GM21367 (cell line): Measurements from ENCODE around the gene HLX.

Source experiments
- ATAC-seq: cut with Tn5 transposase; IDR thresholded peaks from one replicate; pipeline ENCODE4 v1.9.1; 2021; ENCODE audit not compliant: unreplicated experiment

Gene HLX

GRCh38 chr1:220921498-220921897 lies 42.3 kb downstream of the HLX start:
- no peak for ATAC-seq

GRCh38 chr1:220921971-220922635 lies 42.9 kb downstream of the HLX start:
- ATAC-seq = no peak

GRCh38 chr1:220922951-220923350 lies 43.7 kb downstream of the HLX start:
- no peak for ATAC-seq

- ATAC-seq = no peak
Measured at GRCh38 chr1:220924331-220924970, 45.2 kb downstream of the HLX start.

- no peak for ATAC-seq
Measured at GRCh38 chr1:220925707-220926106, 46.5 kb downstream of the HLX start.

- ATAC-seq = no peak
Measured at GRCh38 chr1:220926146-220926545, 46.9 kb downstream of the HLX start.

GRCh38 chr1:220927442-220927841 lies 48.2 kb downstream of the HLX start:
- no peak for ATAC-seq

GRCh38 chr1:220928320-220928719 lies 49.1 kb downstream of the HLX start:
- no peak for ATAC-seq

- ATAC-seq = no peak
Measured at GRCh38 chr1:220928725-220929300, 49.6 kb downstream of the HLX start.

- no peak for ATAC-seq
Measured at GRCh38 chr1:220929304-220929703, 50.1 kb downstream of the HLX start.
